ENCODE data around the gene HNRNPUL2. TPM values are rescaled to one million over a fixed set of nuclear protein-coding genes. Genes with fewer than 3 reads are reported as not detected.

The HNRNPUL2 gene
- total and polyA plus RNA-seq, 4 donors: 25.6 to 53.1 (median 35.5) TPM

DNA sequence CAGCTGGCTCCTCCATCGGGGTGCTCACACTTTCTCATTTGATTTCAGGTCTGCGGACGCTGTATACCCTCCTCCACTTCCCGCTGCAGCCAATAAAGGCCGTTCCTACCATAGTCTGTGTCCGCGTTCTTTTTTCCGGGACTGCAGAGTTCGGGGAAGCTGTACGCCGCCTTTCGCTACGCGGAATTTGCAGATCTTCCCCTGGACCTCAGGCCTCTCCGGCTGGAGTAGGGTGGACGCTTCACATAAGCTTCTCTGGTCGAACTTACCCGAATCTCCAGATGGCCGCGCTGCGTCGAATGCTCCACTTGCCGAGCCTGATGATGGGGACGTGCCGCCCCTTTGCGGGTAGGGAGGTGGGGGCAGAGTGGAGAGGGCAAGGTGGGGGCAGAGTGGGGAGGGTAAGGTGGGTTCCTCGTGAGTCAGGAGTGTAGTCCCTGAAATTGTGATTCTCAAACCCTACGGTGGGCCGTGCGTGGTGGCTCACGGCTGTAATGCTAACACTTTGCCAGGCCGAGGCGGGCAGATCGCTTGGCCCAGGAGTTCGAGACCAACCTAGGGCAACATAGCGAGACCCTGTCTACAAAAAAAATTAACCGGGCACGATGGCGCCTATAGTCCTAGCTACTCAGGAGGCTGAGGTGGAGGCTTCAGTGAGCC is 61.5 kb downstream of the HNRNPUL2 start:
- peaks cover 7 to 21% (median 18%) of the 10 kb centered on the region in 4 donors for H3K36me3 ChIP-seq (ENCODE audit: control insufficient read depth in 4 of 4, insufficient read depth in 4 of 4, low read length in 4 of 4)
- peaks cover 12 to 19% (median 14%) of the 10 kb centered on the region in 5 donors for H3K4me1 ChIP-seq (ENCODE audit: control insufficient read depth in 5 of 5, insufficient read depth in 5 of 5, low read length in 5 of 5)
- WGBS, 2 donors: 5 to 7% methylated on average over 39 of the region's 39 CpGs
- peak overlapping the region; percentile 48 to 82 for H3K9ac ChIP-seq (ENCODE audit: insufficient read depth in 1 of 2, low read length in 2 of 2)
- peak; percentile 71 to 87 (median 79) for DNase-seq
- TF ChIP-seq, protein P1, sequence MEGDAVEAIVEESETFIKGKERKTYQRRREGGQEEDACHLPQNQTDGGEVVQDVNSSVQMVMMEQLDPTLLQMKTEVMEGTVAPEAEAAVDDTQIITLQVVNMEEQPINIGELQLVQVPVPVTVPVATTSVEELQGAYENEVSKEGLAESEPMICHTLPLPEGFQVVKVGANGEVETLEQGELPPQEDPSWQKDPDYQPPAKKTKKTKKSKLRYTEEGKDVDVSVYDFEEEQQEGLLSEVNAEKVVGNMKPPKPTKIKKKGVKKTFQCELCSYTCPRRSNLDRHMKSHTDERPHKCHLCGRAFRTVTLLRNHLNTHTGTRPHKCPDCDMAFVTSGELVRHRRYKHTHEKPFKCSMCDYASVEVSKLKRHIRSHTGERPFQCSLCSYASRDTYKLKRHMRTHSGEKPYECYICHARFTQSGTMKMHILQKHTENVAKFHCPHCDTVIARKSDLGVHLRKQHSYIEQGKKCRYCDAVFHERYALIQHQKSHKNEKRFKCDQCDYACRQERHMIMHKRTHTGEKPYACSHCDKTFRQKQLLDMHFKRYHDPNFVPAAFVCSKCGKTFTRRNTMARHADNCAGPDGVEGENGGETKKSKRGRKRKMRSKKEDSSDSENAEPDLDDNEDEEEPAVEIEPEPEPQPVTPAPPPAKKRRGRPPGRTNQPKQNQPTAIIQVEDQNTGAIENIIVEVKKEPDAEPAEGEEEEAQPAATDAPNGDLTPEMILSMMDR (IDR thresholded peaks at IDR 0.05; ENCODE audit: control extremely low read depth, extremely low read depth): no peak
- peak; percentile 29 for ATAC-seq (ENCODE audit: insufficient read depth, low FRiP score)
- H3K4me3 ChIP-seq: peak overlapping the region; percentile 79
- no peaks in the 10 kb centered on the region for H3K27me3 ChIP-seq (ENCODE audit: control insufficient read depth in 3 of 3, insufficient read depth in 3 of 3, low read length in 2 of 3)
- no peaks in the 10 kb centered on the region for H3K9me3 ChIP-seq (ENCODE audit: control insufficient read depth in 4 of 4, insufficient read depth in 3 of 4, low read length in 3 of 4)
- peak overlapping the region; percentile 79 to 86 for H3K27ac ChIP-seq (ENCODE audit: low read depth in 1 of 2, low read length in 1 of 2)

DNA sequence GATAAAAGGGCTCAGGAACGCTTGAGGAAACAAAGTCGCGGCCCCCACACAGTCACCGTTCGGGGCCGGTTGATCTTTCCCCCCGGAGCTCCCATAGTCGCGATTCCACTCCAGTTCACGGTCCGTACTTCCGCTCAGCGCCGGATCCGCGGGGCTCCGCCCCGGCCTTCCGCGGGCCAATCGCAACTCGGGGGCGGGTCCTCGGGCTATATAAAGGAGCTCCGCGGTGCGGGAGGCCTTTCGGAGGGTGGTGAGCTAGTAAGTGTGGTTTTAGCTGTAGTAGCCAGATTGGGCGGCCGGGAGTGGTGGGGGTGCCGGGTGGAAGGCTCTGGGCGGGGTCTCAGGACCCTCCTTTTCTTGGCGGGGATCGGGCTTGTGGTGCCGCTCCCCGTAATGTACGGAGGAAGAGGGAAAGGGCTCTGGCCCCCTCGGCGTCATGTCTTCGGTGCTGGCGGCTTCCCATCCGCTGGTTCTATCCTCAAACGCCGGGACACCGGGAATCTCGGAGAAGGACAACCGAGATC is 62.1 kb downstream of the HNRNPUL2 start, which contains the start of the genes C11orf98 and CSKMT:
TSS of gene C11orf98 (minus strand) at position 136 of the 524 bp plus-strand sequence. CDS start at position 95, 41 bp downstream.
TSS of gene CSKMT (plus strand) at position 238 of the 524 bp plus-strand sequence. CDS start 568 bp downstream, outside the sequence.
- WGBS, 2 donors: 0 to 1% methylated on average over 41 to 47 of the region's 47 CpGs

DNA sequence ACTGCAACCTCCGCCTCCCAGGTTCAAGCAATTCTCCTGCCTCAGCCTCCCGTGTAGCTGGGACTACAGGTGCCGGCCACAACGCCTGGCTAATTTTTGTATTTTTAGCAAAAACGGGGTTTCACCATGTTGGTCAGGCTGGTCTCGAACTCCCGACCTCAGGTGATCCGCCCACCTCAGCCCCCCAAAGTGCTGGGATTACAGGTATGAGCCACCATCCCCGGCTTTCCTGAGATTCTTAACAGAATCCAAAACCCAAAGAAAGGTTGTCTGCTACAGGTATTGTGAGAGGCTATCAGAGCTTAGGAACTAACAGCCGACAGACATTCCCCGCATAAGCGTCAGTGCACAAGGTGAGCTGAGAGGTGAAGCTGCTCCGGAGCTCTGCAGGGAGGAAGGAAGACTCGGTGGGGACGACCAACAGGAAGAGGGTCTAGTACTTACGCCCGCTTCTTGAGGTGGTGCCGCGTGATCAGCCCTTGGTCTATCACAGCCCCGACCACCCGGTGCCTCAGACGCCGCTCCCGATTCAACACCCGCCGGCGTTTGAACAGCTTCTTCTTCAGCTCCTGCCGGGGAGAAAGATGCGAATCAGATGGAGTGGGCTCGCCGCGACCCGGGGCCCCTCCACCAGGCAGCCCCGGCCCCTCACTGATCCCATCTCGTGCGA is 62.7 kb downstream of the HNRNPUL2 start:
- Histone ChIP-seq H3K4me1 (ENCODE audit: control insufficient read depth in 5 of 5, insufficient read depth in 5 of 5, low read length in 5 of 5) (peaks cover 11 to 15% (median 12%) of the 10 kb centered on the region in 5 donors), H3K27ac (ENCODE audit: low read depth in 1 of 2, low read length in 1 of 2) (peak overlapping the region; percentile 79 to 90), H3K27me3 (ENCODE audit: control insufficient read depth in 3 of 3, insufficient read depth in 3 of 3, low read length in 2 of 3) (no peaks in the 10 kb centered on the region), H3K36me3 (ENCODE audit: control insufficient read depth in 4 of 4, insufficient read depth in 4 of 4, low read length in 4 of 4) (peaks cover 7 to 21% (median 17%) of the 10 kb centered on the region in 4 donors), H3K9me3 (ENCODE audit: control insufficient read depth in 4 of 4, insufficient read depth in 3 of 4, low read length in 3 of 4) (no peaks in the 10 kb centered on the region), H3K4me3 (peak overlapping the region; percentile 62), H3K9ac (ENCODE audit: insufficient read depth in 1 of 2, low read length in 2 of 2) (peak overlapping the region; percentile 12 to 61)
- TF ChIP-seq, protein P1 (IDR thresholded peaks at IDR 0.05; ENCODE audit: control extremely low read depth, extremely low read depth): no peak
- 4% methylated on average over 36 of the region's 36 CpGs for WGBS, 2 donors
- peak; percentile 16 for ATAC-seq (ENCODE audit: insufficient read depth, low FRiP score)
- peak in 2 of 3 donors; percentile 62 to 71 for DNase-seq

More for the DNA sequence above, 62.1 kb downstream of the HNRNPUL2 start, which contains the start of the genes C11orf98 and CSKMT:
- no peaks in the 10 kb centered on the region for H3K27me3 ChIP-seq (ENCODE audit: control insufficient read depth in 3 of 3, insufficient read depth in 3 of 3, low read length in 2 of 3)
- peaks cover 7 to 21% (median 18%) of the 10 kb centered on the region in 4 donors for H3K36me3 ChIP-seq (ENCODE audit: control insufficient read depth in 4 of 4, insufficient read depth in 4 of 4, low read length in 4 of 4)
- H3K27ac ChIP-seq (ENCODE audit: low read depth in 1 of 2, low read length in 1 of 2): peak within 1 kb of the TSS; percentile 86 to 90
- H3K4me1 ChIP-seq (ENCODE audit: control insufficient read depth in 5 of 5, insufficient read depth in 5 of 5, low read length in 5 of 5): peaks cover 11 to 17% (median 14%) of the 10 kb centered on the region in 5 donors
- no peaks in the 10 kb centered on the region for H3K9me3 ChIP-seq (ENCODE audit: control insufficient read depth in 4 of 4, insufficient read depth in 3 of 4, low read length in 3 of 4)
- DNase-seq (peak; percentile 97 to 98 (median 97)), ATAC-seq (ENCODE audit: insufficient read depth, low FRiP score) (peak; percentile 96)
- H3K4me3 ChIP-seq: peak within 1 kb of the TSS; percentile 79
- H3K9ac ChIP-seq (ENCODE audit: insufficient read depth in 1 of 2, low read length in 2 of 2): peak within 1 kb of the TSS; percentile 48 to 82
- TF ChIP-seq, protein P1 (IDR thresholded peaks at IDR 0.05; ENCODE audit: control extremely low read depth, extremely low read depth): no peak

Small RNA genes lying within 50 kb of the gene (small RNA-seq; reads per million reads assigned to genes)
- gene SNORA57 (ENCODE audit: low replicate concordance): not detected

Other genes starting within 250 kb of the HNRNPUL2 start
- gene AHNAK, start 180.7 kb downstream of the HNRNPUL2 start, total RNA-seq: 100 to 1,000 TPM; 396 to 707 TPM
- gene AHNAK, start 180.7 kb downstream of the HNRNPUL2 start, polyA plus RNA-seq: 10 to 100 TPM; 66.5 to 79.9 TPM
- gene EEF1G, start 153.6 kb downstream of the HNRNPUL2 start, total RNA-seq: 1,000 to 10,000 TPM in 1 of 2 donors, 100 to 1,000 TPM in 1; 941 to 1,160 TPM
- gene EEF1G, start 153.6 kb downstream of the HNRNPUL2 start, polyA plus RNA-seq: 1,000 to 10,000 TPM; 1,043 to 1,130 TPM
- gene TUT1, start 135.9 kb downstream of the HNRNPUL2 start, total RNA-seq: 10 to 100 TPM; 10.8 to 19.4 TPM
- 10 to 100 TPM; 15.2 to 21.9 TPM for gene TUT1, start 135.9 kb downstream of the HNRNPUL2 start, polyA plus RNA-seq
- 10 to 100 TPM; 53.7 to 74.4 TPM for gene MTA2, start 125.6 kb downstream of the HNRNPUL2 start, total RNA-seq
- 10 to 100 TPM; 57.0 to 62.2 TPM for gene MTA2, start 125.6 kb downstream of the HNRNPUL2 start, polyA plus RNA-seq
- 10 to 100 TPM; 29.1 to 95.4 TPM for gene EML3, start 114.7 kb downstream of the HNRNPUL2 start, total RNA-seq
- gene EML3, start 114.7 kb downstream of the HNRNPUL2 start, polyA plus RNA-seq: 10 to 100 TPM; 59.5 to 66.4 TPM
- 1 to 10 TPM; 3.5 to 9.6 TPM for gene ROM1, start 114.2 kb downstream of the HNRNPUL2 start, total RNA-seq
- gene ROM1, start 114.2 kb downstream of the HNRNPUL2 start, polyA plus RNA-seq: 10 to 100 TPM in 1 of 2 donors, 1 to 10 TPM in 1; 9.3 to 17.9 TPM
- gene B3GAT3, start 105.5 kb downstream of the HNRNPUL2 start, total RNA-seq: 10 to 100 TPM; 14.6 to 48.7 TPM
- 10 to 100 TPM; 50.3 to 58.0 TPM for gene B3GAT3, start 105.5 kb downstream of the HNRNPUL2 start, polyA plus RNA-seq
- 100 to 1,000 TPM; 181 to 266 TPM for gene GANAB, start 80.8 kb downstream of the HNRNPUL2 start, total RNA-seq
- gene GANAB, start 80.8 kb downstream of the HNRNPUL2 start, polyA plus RNA-seq: 100 to 1,000 TPM; 104 to 155 TPM
- gene INTS5, start 74.2 kb downstream of the HNRNPUL2 start, total RNA-seq: 10 to 100 TPM; 15.5 to 22.7 TPM
- gene INTS5, start 74.2 kb downstream of the HNRNPUL2 start, polyA plus RNA-seq: 10 to 100 TPM in 1 of 2 donors, 1 to 10 TPM in 1; 8.5 to 17.4 TPM
- 10 to 100 TPM; 19.0 to 54.0 TPM for gene C11orf98, start 62.2 kb downstream of the HNRNPUL2 start, total RNA-seq
- gene C11orf98, start 62.2 kb downstream of the HNRNPUL2 start, polyA plus RNA-seq: 100 to 1,000 TPM; 135 to 140 TPM
- 10 to 100 TPM in 1 of 2 donors, 1 to 10 TPM in 1; 5.3 to 19.8 TPM for gene CSKMT, start 62.1 kb downstream of the HNRNPUL2 start, total RNA-seq
- 10 to 100 TPM; 11.0 to 37.1 TPM for gene CSKMT, start 62.1 kb downstream of the HNRNPUL2 start, polyA plus RNA-seq
- 10 to 100 TPM in 1 of 2 donors, 1 to 10 TPM in 1; 8.6 to 10.4 TPM for gene UQCC3, start 55.8 kb downstream of the HNRNPUL2 start, total RNA-seq
- gene UQCC3, start 55.8 kb downstream of the HNRNPUL2 start, polyA plus RNA-seq: 10 to 100 TPM in 1 of 2 donors, 1 to 10 TPM in 1; 8.7 to 20.1 TPM
- gene LBHD1, start 55.2 kb downstream of the HNRNPUL2 start, total RNA-seq: 1 to 10 TPM; 4.4 to 8.9 TPM
- gene LBHD1, start 55.2 kb downstream of the HNRNPUL2 start, polyA plus RNA-seq: 1 to 10 TPM; 4.4 to 5.7 TPM
- 10 to 100 TPM; 54.8 to 80.2 TPM for gene UBXN1, start 48.4 kb downstream of the HNRNPUL2 start, total RNA-seq
- gene UBXN1, start 48.4 kb downstream of the HNRNPUL2 start, polyA plus RNA-seq: 100 to 1,000 TPM; 149 to 168 TPM
- 1 to 10 TPM in 1 of 2 donors, under 1 TPM in 1; 0.57 to 2.6 TPM for gene LRRN4CL, start 37.9 kb downstream of the HNRNPUL2 start, total RNA-seq
- gene LRRN4CL, start 37.9 kb downstream of the HNRNPUL2 start, polyA plus RNA-seq: 1 to 10 TPM in 1 of 2 donors, under 1 TPM in 1; 0.46 to 1.9 TPM
- 100 to 1,000 TPM in 1 of 2 donors, 10 to 100 TPM in 1; 30.7 to 120 TPM for gene BSCL2, start 20.0 kb downstream of the HNRNPUL2 start, total RNA-seq
- 100 to 1,000 TPM in 1 of 2 donors, 10 to 100 TPM in 1; 65.7 to 190 TPM for gene BSCL2, start 20.0 kb downstream of the HNRNPUL2 start, polyA plus RNA-seq
- gene GNG3, start 19.8 kb downstream of the HNRNPUL2 start, total RNA-seq: under 1 TPM in 1 of 2 donors, not detected in 1; 0.40 TPM
- gene GNG3, start 19.8 kb downstream of the HNRNPUL2 start, polyA plus RNA-seq: under 1 TPM; 0.05 to 0.26 TPM
- gene TTC9C, start 1.0 kb upstream of the HNRNPUL2 start, total RNA-seq: 10 to 100 TPM; 27.7 to 33.8 TPM
- 10 to 100 TPM; 22.6 to 55.5 TPM for gene TTC9C, start 1.0 kb upstream of the HNRNPUL2 start, polyA plus RNA-seq
- gene ZBTB3, start 26.7 kb upstream of the HNRNPUL2 start, total RNA-seq: 10 to 100 TPM in 1 of 2 donors, 1 to 10 TPM in 1; 8.9 to 12.9 TPM
- 1 to 10 TPM; 2.1 to 5.8 TPM for gene ZBTB3, start 26.7 kb upstream of the HNRNPUL2 start, polyA plus RNA-seq
- 10 to 100 TPM; 52.0 to 72.9 TPM for gene POLR2G, start 34.1 kb upstream of the HNRNPUL2 start, total RNA-seq
- 100 to 1,000 TPM; 141 to 148 TPM for gene POLR2G, start 34.1 kb upstream of the HNRNPUL2 start, polyA plus RNA-seq
- gene TAF6L, start 43.9 kb upstream of the HNRNPUL2 start, total RNA-seq: 10 to 100 TPM; 22.6 to 27.8 TPM
- gene TAF6L, start 43.9 kb upstream of the HNRNPUL2 start, polyA plus RNA-seq: 10 to 100 TPM; 18.7 to 32.7 TPM
- 10 to 100 TPM; 40.0 to 61.0 TPM for gene TMEM179B, start 59.9 kb upstream of the HNRNPUL2 start, total RNA-seq
- 10 to 100 TPM; 68.8 to 87.6 TPM for gene TMEM179B, start 59.9 kb upstream of the HNRNPUL2 start, polyA plus RNA-seq
- 10 to 100 TPM in 1 of 2 donors, 1 to 10 TPM in 1; 9.7 to 15.6 TPM for gene TMEM223, start 64.5 kb upstream of the HNRNPUL2 start, total RNA-seq
- 10 to 100 TPM; 21.9 to 38.6 TPM for gene TMEM223, start 64.5 kb upstream of the HNRNPUL2 start, polyA plus RNA-seq
- gene NXF1, start 78.0 kb upstream of the HNRNPUL2 start, total RNA-seq: 10 to 100 TPM; 62.6 to 89.4 TPM
- 10 to 100 TPM; 68.4 to 82.5 TPM for gene NXF1, start 78.0 kb upstream of the HNRNPUL2 start, polyA plus RNA-seq
- 10 to 100 TPM; 38.7 to 47.6 TPM for gene STX5, start 104.6 kb upstream of the HNRNPUL2 start, total RNA-seq
- gene STX5, start 104.6 kb upstream of the HNRNPUL2 start, polyA plus RNA-seq: 10 to 100 TPM; 19.8 to 36.6 TPM
- gene TEX54, start 105.4 kb upstream of the HNRNPUL2 start, total RNA-seq: not detected
- gene TEX54, start 105.4 kb upstream of the HNRNPUL2 start, polyA plus RNA-seq: not detected
- 10 to 100 TPM; 26.2 to 41.4 TPM for gene WDR74, start 112.1 kb upstream of the HNRNPUL2 start, total RNA-seq
- 10 to 100 TPM; 42.5 to 64.1 TPM for gene WDR74, start 112.1 kb upstream of the HNRNPUL2 start, polyA plus RNA-seq
- 100 to 1,000 TPM; 151 to 249 TPM for gene SLC3A2, start 153.4 kb upstream of the HNRNPUL2 start, total RNA-seq
- gene SLC3A2, start 153.4 kb upstream of the HNRNPUL2 start, polyA plus RNA-seq: 100 to 1,000 TPM; 173 to 265 TPM
- 1 to 10 TPM; 1.1 to 1.5 TPM for gene CHRM1, start 193.9 kb upstream of the HNRNPUL2 start, total RNA-seq
- gene CHRM1, start 193.9 kb upstream of the HNRNPUL2 start, polyA plus RNA-seq: 1 to 10 TPM in 1 of 2 donors, under 1 TPM in 1; 0.38 to 1.3 TPM